Measurements from ENCODE around the gene OPALIN. TPM values are rescaled to one million over a fixed set of nuclear protein-coding genes. Genes with fewer than 3 reads are reported as not detected.

Gene OPALIN
- total and polyA plus RNA-seq, 10 of the 15 experiments (the other 5 are each of a cell fraction or from before 2014, with no cell fraction given), result not detected

DNA sequence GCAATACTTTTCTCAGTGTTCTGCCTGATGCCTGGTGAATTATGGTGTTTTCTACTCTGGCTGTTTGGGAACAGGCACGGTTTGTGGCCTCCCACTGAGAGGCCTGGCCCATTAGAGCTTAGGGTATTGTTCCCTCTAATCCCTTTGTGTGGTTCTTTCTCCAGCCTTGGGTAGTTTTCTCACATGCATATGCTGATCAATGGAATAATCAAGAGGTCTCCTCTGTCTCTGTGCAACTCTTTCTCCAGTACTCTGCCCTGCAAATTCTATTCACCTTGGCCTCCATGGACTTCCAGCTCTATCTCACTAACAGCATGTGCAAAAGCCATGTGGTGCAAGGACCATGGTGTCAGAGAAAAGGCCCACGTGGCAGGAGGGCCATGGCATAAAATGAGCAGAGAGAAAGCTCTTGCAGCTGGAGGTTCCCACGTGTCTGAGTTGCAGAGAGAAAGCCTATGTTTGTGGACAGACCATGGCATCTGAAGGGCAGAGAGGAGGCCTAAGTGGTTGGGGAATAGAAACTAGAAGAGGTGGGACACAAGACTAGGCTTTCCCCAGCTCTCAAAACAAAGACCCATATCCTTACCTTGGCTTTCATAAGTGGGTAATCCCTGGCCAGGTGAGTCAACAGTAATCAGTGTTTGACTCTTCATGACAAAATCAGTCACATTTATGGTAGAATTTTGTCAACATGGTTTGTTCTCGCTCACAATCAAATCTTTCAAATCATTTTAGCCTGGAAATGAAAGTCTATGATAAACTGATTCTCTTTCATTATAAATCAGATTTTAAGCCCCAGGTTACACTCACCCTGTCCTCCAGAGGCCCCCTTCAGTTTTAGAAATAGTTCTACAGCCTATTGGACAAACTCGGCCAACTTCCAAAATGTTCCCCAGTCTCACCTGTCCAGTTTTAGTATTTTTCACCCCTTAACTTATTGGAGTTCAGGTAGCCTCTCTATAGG is 17.3 kb downstream of the OPALIN start (continued):
- TF ChIP-seq, protein P1, sequence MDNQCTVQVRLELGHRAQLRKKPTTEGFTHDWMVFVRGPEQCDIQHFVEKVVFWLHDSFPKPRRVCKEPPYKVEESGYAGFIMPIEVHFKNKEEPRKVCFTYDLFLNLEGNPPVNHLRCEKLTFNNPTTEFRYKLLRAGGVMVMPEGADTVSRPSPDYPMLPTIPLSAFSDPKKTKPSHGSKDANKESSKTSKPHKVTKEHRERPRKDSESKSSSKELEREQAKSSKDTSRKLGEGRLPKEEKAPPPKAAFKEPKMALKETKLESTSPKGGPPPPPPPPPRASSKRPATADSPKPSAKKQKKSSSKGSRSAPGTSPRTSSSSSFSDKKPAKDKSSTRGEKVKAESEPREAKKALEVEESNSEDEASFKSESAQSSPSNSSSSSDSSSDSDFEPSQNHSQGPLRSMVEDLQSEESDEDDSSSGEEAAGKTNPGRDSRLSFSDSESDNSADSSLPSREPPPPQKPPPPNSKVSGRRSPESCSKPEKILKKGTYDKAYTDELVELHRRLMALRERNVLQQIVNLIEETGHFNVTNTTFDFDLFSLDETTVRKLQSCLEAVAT (IDR thresholded peaks at IDR 0.05), result no peak
- no peak for TF ChIP-seq PAX5 (IDR thresholded peaks at IDR 0.05; ENCODE audit: borderline replicate concordance, low read depth, low read length)

DNA sequence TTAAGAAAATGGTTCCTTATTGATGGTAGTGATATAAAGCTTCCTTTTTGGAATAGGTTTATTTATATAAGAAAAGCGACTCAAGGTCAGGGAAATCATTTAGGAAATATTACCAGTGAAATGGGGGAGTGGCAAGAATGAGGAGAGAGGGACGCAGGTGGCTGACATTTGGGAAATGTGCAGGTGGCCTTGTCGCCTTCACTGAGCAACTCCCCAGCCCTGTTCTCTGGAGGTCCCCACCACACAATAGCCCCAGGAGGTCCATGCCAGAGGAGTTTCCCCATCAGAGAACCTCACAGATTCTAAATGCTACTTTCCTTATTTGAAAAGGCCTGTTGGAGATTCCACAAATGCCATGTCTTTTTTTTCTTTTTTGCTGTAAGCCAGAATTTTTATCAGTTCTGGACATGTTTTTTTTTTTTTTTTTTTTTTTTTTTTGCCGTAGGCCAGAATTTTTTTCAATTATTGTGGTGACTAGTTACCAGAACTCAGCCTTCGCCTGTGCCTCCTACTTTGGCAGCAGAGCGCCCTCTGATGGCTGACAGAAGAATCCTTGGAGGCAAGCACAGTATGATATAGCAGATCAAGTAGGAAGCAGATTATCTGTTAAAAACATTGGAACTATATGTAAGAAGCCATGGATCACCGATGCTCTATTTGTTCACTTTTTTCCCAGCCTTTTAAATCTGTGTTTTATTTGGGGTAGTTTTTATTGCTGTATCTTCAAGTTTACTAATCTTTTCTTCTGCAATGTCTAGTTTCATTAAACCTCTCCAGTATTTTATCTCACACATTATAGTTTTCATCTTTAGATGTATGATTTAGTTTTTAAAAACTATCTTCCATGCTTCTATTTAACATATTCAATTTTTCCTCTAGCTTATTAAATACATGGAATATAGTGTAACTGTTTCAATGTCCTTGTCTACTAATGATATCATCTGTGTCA is 18.6 kb downstream of the OPALIN start:
- RAD21 ChIA-PET (ENCODE audit: unreplicated experiment), result interaction anchor here (0.6 to 5.4 kb wide), 8 partner anchors 31 to 325 kb away, joined by 3 to 24 read pairs (median 4); no protein-coding TSS in a partner anchor
- BruUV-seq (replicated peaks), result no TSS peak
- Histone ChIP-seq H3K79me2 (ENCODE audit: control insufficient read depth, insufficient read depth, low read length) (no peaks in the 10 kb centered on the region), H2AFZ (ENCODE audit: control insufficient read depth, low read depth, low read length) (no peak overlapping the region), H3K4me3 (no peak overlapping the region), H3K4me1 (ENCODE audit: control insufficient read depth, insufficient read depth, low read length) (no peaks in the 10 kb centered on the region), H3K9me3 (replicated peaks; ENCODE audit: control insufficient read depth, insufficient read depth, low read length) (no peaks in the 10 kb centered on the region), H4K20me1 (ENCODE audit: control insufficient read depth, insufficient read depth) (no peaks in the 10 kb centered on the region), H3K9ac (ENCODE audit: control insufficient read depth, insufficient read depth, low read length) (no peak overlapping the region), H3K36me3 (ENCODE audit: control insufficient read depth in 2 of 2, insufficient read depth in 2 of 2, low read length in 1 of 2) (no peaks in the 10 kb centered on the region), H3K27me3 (replicated peaks in 1 of 2; ENCODE audit: control insufficient read depth in 2 of 2, insufficient read depth in 2 of 2, low read length in 1 of 2) (no peaks in the 10 kb centered on the region), H3K4me2 (ENCODE audit: control insufficient read depth, insufficient read depth) (no peak overlapping the region), H3K27ac (ENCODE audit: control insufficient read depth, insufficient read depth) (no peak overlapping the region)
- SMC1A ChIA-PET (ENCODE audit: uncharacterized antibody, unreplicated experiment), result interaction anchor here (0.7 to 3.3 kb wide), 11 partner anchors 11 to 323 kb away, joined by 3 to 27 read pairs (median 3); no protein-coding TSS in a partner anchor
- FAIRE-seq, result peak; percentile 38
- TF ChIP-seq RUNX3 (IDR thresholded peaks at IDR 0.05; ENCODE audit: low read length), result peak; percentile 50
- no peak for TF ChIP-seq KLF5 (IDR thresholded peaks at IDR 0.05; ENCODE audit: partially characterized antibody)
- no peak for TF ChIP-seq ZZZ3 (IDR thresholded peaks at IDR 0.05; ENCODE audit: control insufficient read depth, insufficient read length, low read depth)
- TF ChIP-seq FOXM1 (IDR thresholded peaks at IDR 0.05; ENCODE audit: low read depth, low read length), result no peak
- peak; percentile 67 for TF ChIP-seq SMC3 (IDR thresholded peaks at IDR 0.05; ENCODE audit: borderline replicate concordance, low read length)
- TF ChIP-seq RAD21 (IDR thresholded peaks at IDR 0.05; ENCODE audit: insufficient read depth, low read depth, low read length), result peak; percentile 89
- TF ChIP-seq, protein P2, sequence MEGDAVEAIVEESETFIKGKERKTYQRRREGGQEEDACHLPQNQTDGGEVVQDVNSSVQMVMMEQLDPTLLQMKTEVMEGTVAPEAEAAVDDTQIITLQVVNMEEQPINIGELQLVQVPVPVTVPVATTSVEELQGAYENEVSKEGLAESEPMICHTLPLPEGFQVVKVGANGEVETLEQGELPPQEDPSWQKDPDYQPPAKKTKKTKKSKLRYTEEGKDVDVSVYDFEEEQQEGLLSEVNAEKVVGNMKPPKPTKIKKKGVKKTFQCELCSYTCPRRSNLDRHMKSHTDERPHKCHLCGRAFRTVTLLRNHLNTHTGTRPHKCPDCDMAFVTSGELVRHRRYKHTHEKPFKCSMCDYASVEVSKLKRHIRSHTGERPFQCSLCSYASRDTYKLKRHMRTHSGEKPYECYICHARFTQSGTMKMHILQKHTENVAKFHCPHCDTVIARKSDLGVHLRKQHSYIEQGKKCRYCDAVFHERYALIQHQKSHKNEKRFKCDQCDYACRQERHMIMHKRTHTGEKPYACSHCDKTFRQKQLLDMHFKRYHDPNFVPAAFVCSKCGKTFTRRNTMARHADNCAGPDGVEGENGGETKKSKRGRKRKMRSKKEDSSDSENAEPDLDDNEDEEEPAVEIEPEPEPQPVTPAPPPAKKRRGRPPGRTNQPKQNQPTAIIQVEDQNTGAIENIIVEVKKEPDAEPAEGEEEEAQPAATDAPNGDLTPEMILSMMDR (IDR thresholded peaks at IDR 0.05 in 2 of 3, conservative IDR thresholded peaks at IDR 0.05 in 1 of 3; ENCODE audit: control insufficient read depth in 2 of 3, extremely low read depth in 1 of 3, insufficient read depth in 1 of 3, low read depth in 3 of 3, low read length in 3 of 3), result peak; percentile 68 to 85 (median 82)
- TF ChIP-seq YY1 (IDR thresholded peaks at IDR 0.05; ENCODE audit: low read depth, low read length), result 0 out of 2 replicates have a peak, but pooled peaks have one; percentile 22
- TF ChIP-seq BHLHE40 (IDR thresholded peaks at IDR 0.05; ENCODE audit: borderline replicate concordance in 1 of 2, low read depth in 2 of 2, low read length in 1 of 2), result 0 out of 4 replicates have a peak, but pooled peaks of 1 of the 2 experiments have one; percentile 10
- TF ChIP-seq ZNF384 (IDR thresholded peaks at IDR 0.05; ENCODE audit: borderline replicate concordance, low read depth, low read length), result peak; percentile 80
- CTCF ChIA-PET, result interaction anchor here (0.7 to 9.4 kb wide), 46 partner anchors 7 to 646 kb away, joined by 3 to 142 read pairs (median 4); partner anchors contain the start of genes OPALIN, TCTN3 and ZNF518A
- DNase-seq (ENCODE audit: low read depth, low spot score), result no peak
- peak; percentile 95 for ATAC-seq
- 24% methylated on average over 7 of the region's 7 CpGs for WGBS (ENCODE audit: insufficient coverage, insufficient replicate concordance, low lambda C conversion rate, missing lambda C conversion rate)
- in situ Hi-C loops (cut with MboI), result no loop called here
- intact Hi-C loops (cut with micrococcal nuclease; ENCODE audit: unreplicated experiment), result loop anchor here (1.0 kb wide), 2 partner anchors 109 to 323 kb away; no protein-coding TSS in a partner anchor
- POLR2A ChIA-PET, result interaction anchor here (0.7 kb wide), 1 partner anchor 50 kb away, joined by 9 read pairs; no protein-coding TSS in a partner anchor

All from GM12878 (cell line).